ENCODE measurements around the gene ZNF430.
"Not testable (repeated sequence)": the region's sequence is repeated elsewhere in the genome, so short reads cannot be mapped to it uniquely, and the experiment has no call there.

The ZNF430 gene

GRCh38 chr19:21020298-21021227 is at the start of gene ZNF430:
TSS of gene ZNF430 (plus strand) at chr19:21020657. CDS start at chr19:21020801, 144 bp downstream.
- peak; percentile 97 for DNase-seq

GRCh38 chr19:20992788-20993187 is 27.7 kb upstream of the ZNF430 start:
- DNase-seq: not testable (repeated sequence)

- DNase-seq: peak; percentile 94
Measured at GRCh38 chr19:20999731-21000352, 20.6 kb upstream of the ZNF430 start.

GRCh38 chr19:21021238-21021637 is 781 bp downstream of the ZNF430 start:
- DNase-seq: not testable (repeated sequence)

GRCh38 chr19:21022996-21023395 is 2.5 kb downstream of the ZNF430 start:
- peak; percentile 18 for DNase-seq

GRCh38 chr19:21023901-21024300 is 3.4 kb downstream of the ZNF430 start:
- no peak for DNase-seq

- no peak for DNase-seq
Measured at GRCh38 chr19:21028969-21029268, 8.5 kb downstream of the ZNF430 start.

- DNase-seq: no peak
Measured at GRCh38 chr19:21045028-21045427, 24.6 kb downstream of the ZNF430 start.

- no peak for DNase-seq
Measured at GRCh38 chr19:21046489-21046888, 26.0 kb downstream of the ZNF430 start.

- no peak for DNase-seq
Measured at GRCh38 chr19:21047716-21048115, 27.3 kb downstream of the ZNF430 start.

- DNase-seq: no peak
Measured at GRCh38 chr19:21052902-21053301, 32.4 kb downstream of the ZNF430 start.

- DNase-seq: no peak
Measured at GRCh38 chr19:21065336-21065735, 44.9 kb downstream of the ZNF430 start.

- peak; percentile 92 for DNase-seq
Measured at GRCh38 chr19:21082011-21082975, 61.8 kb downstream of the ZNF430 start, which contains the start of gene ZNF714. TSS of gene ZNF714 (plus strand) at chr19:21082203. CDS start at chr19:21098269, 16,066 bp downstream.

GRCh38 chr19:21084343-21084742 is 63.9 kb downstream of the ZNF430 start:
- DNase-seq: no peak

GRCh38 chr19:21087871-21088270 is 67.4 kb downstream of the ZNF430 start:
- no peak for DNase-seq

- DNase-seq: no peak
Measured at GRCh38 chr19:21092109-21092508, 71.7 kb downstream of the ZNF430 start.

- no peak for DNase-seq
Measured at GRCh38 chr19:21094347-21095025, 74.0 kb downstream of the ZNF430 start.

GRCh38 chr19:21098291-21098690 is 77.8 kb downstream of the ZNF430 start:
- no peak for DNase-seq

GRCh38 chr19:21101521-21102242 is 81.2 kb downstream of the ZNF430 start:
- no peak for DNase-seq

GRCh38 chr19:21109116-21109515 is 88.7 kb downstream of the ZNF430 start:
- DNase-seq: no peak

Measured in CD4-positive, alpha-beta T cell treated with Interleukin-17A for 1 hour (primary cell).